NT2/D1 (cell line): ENCODE measurements around the gene SFXN3.

Experiments
- DNase-seq: peaks from one replicate; pipeline ENCODE4 v3.0.0-alpha.2; 2011; ENCODE audit warnings: low read depth, low spot score
- H3K27me3 ChIP-seq: 2 replicates; pipeline ENCODE4 v1.6.0; 2011; ENCODE audit warnings: mild to moderate bottlenecking; ENCODE audit not compliant: insufficient read length, insufficient read depth
- H3K36me3 ChIP-seq: 2 replicates; pipeline ENCODE4 v1.6.1; 2011; ENCODE audit warnings: mild to moderate bottlenecking, low read length, mixed read lengths; ENCODE audit not compliant: insufficient read depth, insufficient read length
- H3K4me1 ChIP-seq: 2 replicates; pipeline ENCODE4 v1.5.1; 2011; ENCODE audit not compliant: insufficient read depth, insufficient read length
- H3K4me3 ChIP-seq: 2 replicates; pipeline ENCODE4 v1.5.1; 2011; ENCODE audit warnings: low read depth; ENCODE audit not compliant: insufficient read length
- H3K9ac ChIP-seq: 2 replicates; pipeline ENCODE4 v1.6.0; 2011; ENCODE audit warnings: low read depth; ENCODE audit not compliant: insufficient read length
- H3K9me3 ChIP-seq: 2 replicates; pipeline ENCODE4 v1.5.1; 2011; ENCODE audit warnings: mild to moderate bottlenecking, low read length; ENCODE audit not compliant: insufficient read depth
- SUZ12 ChIP-seq: IDR thresholded peaks from 2 replicates; pipeline ENCODE4 v1.6.1; 2011; ENCODE audit not compliant: insufficient read length, insufficient read depth; ENCODE audit errors: extremely low read depth
- YY1 ChIP-seq: IDR thresholded peaks from 2 replicates; pipeline ENCODE4 v1.6.1; 2011; ENCODE audit not compliant: insufficient read length, insufficient read depth
- ZNF274 ChIP-seq: IDR thresholded peaks from 2 replicates; pipeline ENCODE4 v1.6.1; 2011; ENCODE audit warnings: mild to moderate bottlenecking, low read depth, low read length

Gene SFXN3

DNA sequence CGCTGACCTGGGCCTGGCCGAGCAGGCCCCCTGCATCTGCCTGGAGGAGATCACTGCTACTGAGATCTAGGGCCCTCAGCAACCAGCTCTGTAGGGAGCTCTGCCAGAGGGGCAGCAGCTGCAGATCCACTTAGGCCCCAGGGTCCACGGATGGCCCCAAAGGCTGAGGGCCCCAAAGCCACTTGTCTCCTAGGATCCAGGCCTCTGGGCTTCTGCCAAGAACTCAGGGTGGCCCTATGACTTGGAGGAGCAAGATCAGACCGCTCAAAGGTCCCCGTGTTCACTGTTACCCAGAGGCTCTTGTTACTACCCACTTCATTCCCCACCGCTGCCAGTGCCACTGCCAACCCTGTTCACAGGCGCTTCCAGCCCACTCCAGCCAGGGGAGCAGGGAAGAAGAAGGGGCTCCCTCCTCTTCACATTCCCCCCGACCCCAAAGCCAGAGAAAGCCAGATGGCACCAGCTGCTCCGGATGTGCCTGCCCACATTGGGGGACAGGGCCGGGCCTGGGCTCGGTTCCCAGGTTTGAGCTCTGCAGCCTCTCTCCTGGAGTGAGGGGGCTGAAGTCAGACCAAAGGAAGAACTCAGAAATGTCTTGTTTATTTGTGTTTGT is 23.8 kb upstream of the SFXN3 start:
- Histone ChIP-seq H3K9me3 (no peaks in the 10 kb centered on the region), H3K36me3 (peaks cover 51% of the 10 kb centered on the region), H3K27me3 (no peaks in the 10 kb centered on the region), H3K4me1 (peaks cover 6% of the 10 kb centered on the region), H3K4me3 (no peak overlapping the region), H3K9ac (no peak overlapping the region)
- TF ChIP-seq ZNF274 = no peak
- TF ChIP-seq SUZ12 = no peak
- TF ChIP-seq YY1 = no peak
- DNase-seq = no peak

DNA sequence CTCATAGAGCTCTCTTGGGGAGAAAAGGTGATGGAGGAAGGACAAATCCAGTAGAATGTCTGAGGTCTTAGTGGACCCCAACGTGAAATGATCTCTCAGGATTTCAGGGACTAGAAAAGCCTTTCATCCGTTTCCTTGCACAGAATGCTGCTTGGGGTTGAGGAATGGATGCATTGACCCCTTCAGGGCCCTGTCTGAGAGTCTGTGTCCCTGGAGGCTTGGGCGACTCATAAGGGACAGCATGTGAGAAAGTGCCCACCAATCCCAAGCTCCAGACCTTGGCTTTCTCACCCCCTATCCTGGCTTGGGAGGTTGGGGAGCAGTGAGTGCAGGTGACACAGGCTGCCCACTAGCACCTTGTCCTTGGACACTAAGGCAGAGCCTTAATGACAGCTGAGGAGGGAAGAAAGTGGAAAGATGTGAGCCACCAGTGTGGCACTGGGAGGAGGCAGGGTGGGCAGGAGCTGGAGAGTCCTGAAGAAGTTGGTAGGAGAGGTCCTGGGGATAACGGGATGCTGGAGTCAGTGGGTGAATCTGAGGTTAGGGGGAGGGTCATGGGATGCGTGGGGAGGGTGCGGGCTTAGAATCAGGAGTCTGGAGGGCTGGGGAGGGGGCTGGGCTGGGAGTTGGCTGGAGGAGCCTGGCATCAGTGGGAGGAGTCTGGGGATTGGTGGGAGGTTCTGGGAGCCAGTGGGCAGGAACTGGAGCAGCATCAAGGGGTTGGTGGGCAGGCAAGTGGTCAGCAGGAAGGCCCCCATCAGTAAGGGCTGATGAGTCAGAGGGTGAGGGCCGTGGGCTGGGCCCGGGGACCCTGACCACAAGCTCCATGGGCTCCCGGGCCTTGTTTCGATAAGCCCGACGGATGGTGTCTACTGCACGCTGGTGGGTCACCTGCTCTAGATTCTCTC is 22.9 kb upstream of the SFXN3 start:
- H3K36me3 ChIP-seq = peaks cover 41% of the 10 kb centered on the region
- no peak overlapping the region for H3K4me3 ChIP-seq
- peaks cover 6% of the 10 kb centered on the region for H3K4me1 ChIP-seq
- H3K9ac ChIP-seq = no peak overlapping the region
- DNase-seq = no peak
- no peaks in the 10 kb centered on the region for H3K27me3 ChIP-seq
- no peaks in the 10 kb centered on the region for H3K9me3 ChIP-seq
- no peak for TF ChIP-seq YY1
- TF ChIP-seq SUZ12 = no peak
- TF ChIP-seq ZNF274 = no peak

DNA sequence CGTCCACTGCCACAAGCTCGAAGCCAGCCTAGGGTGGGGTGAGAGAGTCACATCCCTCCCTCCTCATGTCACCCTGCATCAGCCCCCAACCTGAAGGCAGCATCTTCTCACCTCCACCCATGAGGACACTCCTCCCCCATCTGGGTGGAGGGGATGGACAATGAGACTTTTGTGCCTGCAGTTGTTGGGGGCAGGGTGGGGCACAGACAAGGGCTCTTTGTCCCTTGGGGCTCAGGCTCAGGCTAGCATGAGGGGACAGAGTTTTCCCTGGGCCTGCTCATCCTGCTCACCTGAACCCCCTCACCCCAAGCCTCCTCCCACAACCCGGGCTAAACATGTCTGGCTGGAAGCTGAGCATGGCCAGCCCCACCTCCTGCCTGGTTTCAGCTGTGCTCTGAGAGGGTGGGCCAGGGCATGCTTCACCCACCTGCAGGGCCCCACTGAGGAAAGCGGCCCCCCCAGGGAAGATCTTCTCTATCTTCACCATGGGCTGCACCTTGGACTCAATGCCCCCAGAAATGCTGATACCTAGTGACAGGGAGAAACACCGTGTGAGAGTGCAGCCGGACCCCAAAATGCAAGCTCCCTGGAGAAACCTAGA is 22.1 kb upstream of the SFXN3 start:
- Histone ChIP-seq H3K27me3 (no peaks in the 10 kb centered on the region), H3K4me1 (peaks cover 6% of the 10 kb centered on the region), H3K4me3 (no peak overlapping the region), H3K9ac (no peak overlapping the region), H3K36me3 (peaks cover 34% of the 10 kb centered on the region), H3K9me3 (no peaks in the 10 kb centered on the region)
- DNase-seq = no peak
- TF ChIP-seq SUZ12 (no peak), YY1 (no peak), ZNF274 (no peak)

DNA sequence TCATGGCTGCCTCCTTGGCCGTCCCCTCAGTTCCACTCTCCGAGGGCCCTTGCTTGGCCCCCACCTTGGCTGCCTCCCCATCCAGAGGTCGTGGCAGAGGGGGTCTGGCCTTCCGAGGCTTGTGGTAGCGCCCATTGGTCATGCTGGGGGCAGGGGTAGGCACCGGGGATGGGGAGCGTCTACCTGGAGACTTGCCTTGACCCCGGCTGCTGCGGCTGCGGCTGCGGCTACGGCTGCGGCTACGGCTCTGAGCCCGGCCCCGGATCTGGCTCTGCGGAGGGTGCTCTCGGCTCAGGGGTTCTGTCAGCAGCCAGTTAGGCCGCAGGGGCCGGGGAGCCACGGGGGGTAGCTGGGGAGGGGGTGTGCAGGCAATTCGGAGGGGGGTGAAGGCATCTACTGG is 20.7 kb upstream of the SFXN3 start:
- TF ChIP-seq ZNF274 (no peak), SUZ12 (no peak), YY1 (no peak)
- Histone ChIP-seq H3K9ac (no peak overlapping the region), H3K27me3 (no peaks in the 10 kb centered on the region), H3K4me3 (no peak overlapping the region), H3K9me3 (no peaks in the 10 kb centered on the region), H3K4me1 (peaks cover 6% of the 10 kb centered on the region), H3K36me3 (peaks cover 22% of the 10 kb centered on the region)
- DNase-seq = no peak

DNA sequence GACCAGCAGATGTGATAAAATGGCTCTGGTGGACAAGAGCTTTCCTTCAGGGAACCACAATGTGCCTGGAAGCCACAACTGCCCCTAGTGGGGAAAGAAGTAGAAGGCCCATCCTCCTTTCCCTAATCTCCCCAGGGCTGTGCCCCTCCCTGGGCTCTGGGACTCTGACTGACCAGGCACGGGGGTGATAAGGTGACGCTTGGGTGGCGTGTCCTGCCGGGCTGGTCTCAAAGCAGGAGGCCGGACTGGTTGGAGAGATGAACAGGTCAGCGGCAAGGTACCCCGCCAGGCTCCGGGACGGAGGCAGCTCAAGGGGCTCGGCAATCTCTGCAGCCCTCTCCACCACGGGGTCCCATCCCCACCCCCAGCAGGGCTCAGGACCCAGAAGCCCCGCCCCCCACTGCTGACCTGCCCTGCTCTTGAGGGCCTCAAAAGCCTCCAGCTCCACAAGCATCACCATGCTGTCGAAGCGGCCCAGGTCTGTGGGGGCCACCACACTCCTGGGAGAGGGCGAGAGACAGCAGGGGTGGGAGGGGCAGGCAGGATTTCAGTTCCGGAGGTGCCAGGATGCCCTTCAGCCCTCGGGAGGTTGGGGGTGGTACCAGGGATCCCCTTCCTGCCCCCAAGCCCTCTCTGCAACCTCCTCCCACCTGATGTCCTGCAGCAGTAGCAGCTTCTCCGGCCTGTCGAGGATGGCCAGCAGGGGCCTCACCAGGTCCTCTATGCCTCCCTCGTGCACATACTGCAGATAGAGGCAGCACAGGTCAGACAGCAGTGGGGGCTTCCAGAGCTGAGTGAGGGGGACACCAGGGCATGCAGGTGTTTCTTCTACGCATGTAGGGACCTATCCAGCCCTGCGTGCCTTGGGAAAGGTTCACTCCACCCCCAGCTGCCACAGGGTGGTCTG is 19.3 kb upstream of the SFXN3 start:
- TF ChIP-seq ZNF274 (no peak), YY1 (no peak), SUZ12 (no peak)
- Histone ChIP-seq H3K4me3 (no peak overlapping the region), H3K27me3 (no peaks in the 10 kb centered on the region), H3K36me3 (peaks cover 8% of the 10 kb centered on the region), H3K4me1 (peaks cover 12% of the 10 kb centered on the region), H3K9me3 (no peaks in the 10 kb centered on the region), H3K9ac (no peak overlapping the region)
- DNase-seq = no peak

DNA sequence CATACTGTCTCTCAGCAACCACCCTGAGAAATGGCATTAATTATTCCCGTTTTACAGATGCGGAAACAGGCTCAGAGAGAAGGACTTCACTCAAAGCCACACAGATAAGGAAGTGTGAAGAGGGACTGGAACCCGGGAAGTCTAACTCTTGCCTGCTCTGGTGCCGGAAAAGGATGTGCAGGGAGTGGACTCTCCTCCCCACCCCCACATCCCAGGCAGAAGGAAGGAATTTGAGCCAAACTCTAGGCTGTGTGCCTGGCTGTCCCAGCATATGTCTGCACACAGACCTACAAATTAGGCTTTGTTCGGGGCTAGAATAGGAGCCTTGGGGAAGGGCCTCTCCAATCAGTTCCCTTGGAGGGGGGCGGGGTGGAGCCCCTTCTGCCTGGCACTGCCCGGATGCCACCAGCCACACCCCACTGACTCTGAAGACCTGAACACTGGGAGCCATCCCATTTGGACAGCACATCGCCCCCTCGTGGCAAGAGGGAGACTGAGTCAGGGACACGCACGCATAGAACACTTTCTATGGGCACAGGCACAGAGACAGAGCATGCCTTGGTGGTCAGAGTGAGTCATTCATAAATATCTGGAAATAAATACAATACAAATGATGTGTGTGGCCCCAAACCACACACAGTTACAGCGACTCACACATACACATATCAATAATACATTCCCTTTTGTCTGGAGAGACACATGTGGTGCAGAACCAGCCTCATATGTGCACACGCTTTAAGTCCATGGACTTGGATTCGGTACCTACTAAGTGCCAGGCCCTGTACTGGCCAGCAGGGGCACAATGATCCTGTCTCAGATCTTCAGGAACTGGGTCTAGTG is 18.3 kb upstream of the SFXN3 start:
- TF ChIP-seq ZNF274 = no peak
- no peak for TF ChIP-seq SUZ12
- no peak for TF ChIP-seq YY1
- H3K9me3 ChIP-seq = no peaks in the 10 kb centered on the region
- peaks cover 14% of the 10 kb centered on the region for H3K4me1 ChIP-seq
- H3K4me3 ChIP-seq = no peak overlapping the region
- H3K27me3 ChIP-seq = peaks cover 7% of the 10 kb centered on the region
- no peak for DNase-seq
- no peak overlapping the region for H3K9ac ChIP-seq
- H3K36me3 ChIP-seq = no peaks in the 10 kb centered on the region
